Ectodermal cell (in vitro differentiated cells): ENCODE data around the gene ST6GAL2.

Experiments
- H3K27ac ChIP-seq: 2 replicates; pipeline ENCODE4 v1.7.0; 2013; ENCODE audit warnings: mild to moderate bottlenecking, low read depth, low read length; ENCODE audit not compliant: insufficient read depth, poor library complexity, severe bottlenecking
- H3K27me3 ChIP-seq: 2 replicates; pipeline ENCODE4 v1.7.0; 2013; ENCODE audit warnings: mild to moderate bottlenecking, low read length; ENCODE audit not compliant: insufficient read depth, control insufficient read depth, poor library complexity, severe bottlenecking
- H3K36me3 ChIP-seq: one replicate; pipeline ENCODE4 v1.7.0; 2013; ENCODE audit warnings: low read length; ENCODE audit not compliant: control insufficient read depth, insufficient read depth
- H3K4me1 ChIP-seq: one replicate; pipeline ENCODE4 v1.7.0; 2013; ENCODE audit warnings: low read length; ENCODE audit not compliant: control insufficient read depth, insufficient read depth
- H3K4me3 ChIP-seq: 2 replicates; pipeline ENCODE4 v1.7.0; 2013; ENCODE audit warnings: low read depth, low read length, control low read depth; ENCODE audit not compliant: insufficient read depth
- H3K9me3 ChIP-seq: 2 replicates; pipeline ENCODE4 v1.7.0; 2013; ENCODE audit warnings: mild to moderate bottlenecking, low read length, moderate library complexity; ENCODE audit not compliant: control insufficient read depth
- WGBS, 2 experiments: methylation state at CpG; one replicate each; pipeline ENCODE4 v1.1.7; 2013; ENCODE audit warnings: missing lambda C conversion rate in 2 of 2; 5-methylcytosine and 5-hydroxymethylcytosine counted together

ST6GAL2 gene

DNA sequence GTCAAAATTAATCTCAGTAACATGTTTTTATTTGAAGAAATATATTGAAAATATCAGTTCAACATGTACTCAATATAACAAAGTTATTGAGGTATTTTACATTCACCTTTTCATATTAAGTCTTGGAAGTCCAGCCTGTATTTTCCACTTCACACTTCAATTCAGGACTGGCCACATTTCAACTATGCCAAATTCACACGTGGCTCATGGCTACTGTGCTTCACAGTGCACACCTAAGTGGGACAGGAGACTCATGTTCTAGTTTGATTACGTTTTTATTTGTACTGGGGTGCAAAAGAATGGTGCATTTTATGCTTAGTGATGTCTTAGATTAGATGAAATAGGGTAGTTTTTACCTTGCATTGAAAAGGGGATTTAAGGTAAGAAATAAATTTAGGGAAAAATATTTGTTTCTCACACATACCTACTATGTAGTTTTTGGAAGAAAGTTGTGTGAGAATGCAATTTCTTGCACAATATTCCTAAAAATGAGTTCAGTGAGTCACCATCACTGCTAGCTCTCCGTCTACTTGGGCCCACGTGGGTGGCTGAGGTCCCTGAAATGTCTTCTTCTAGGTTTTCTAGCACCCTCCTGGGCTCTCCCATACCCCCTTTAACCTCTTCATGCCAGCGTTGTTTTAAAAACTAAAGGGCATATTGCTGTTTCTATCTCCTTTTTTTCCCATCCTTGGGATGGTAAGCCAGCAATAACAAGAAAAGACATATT lies 87.0 kb downstream of the ST6GAL2 start:
- WGBS, 2 experiments, result 90 to 92% methylated on average over 5 of the region's 5 CpGs
- Histone ChIP-seq H3K36me3 (no peaks in the 10 kb centered on the region), H3K4me3 (no peak overlapping the region), H3K27me3 (no peaks in the 10 kb centered on the region), H3K4me1 (peaks cover 11% of the 10 kb centered on the region), H3K27ac (no peak overlapping the region), H3K9me3 (no peaks in the 10 kb centered on the region)

DNA sequence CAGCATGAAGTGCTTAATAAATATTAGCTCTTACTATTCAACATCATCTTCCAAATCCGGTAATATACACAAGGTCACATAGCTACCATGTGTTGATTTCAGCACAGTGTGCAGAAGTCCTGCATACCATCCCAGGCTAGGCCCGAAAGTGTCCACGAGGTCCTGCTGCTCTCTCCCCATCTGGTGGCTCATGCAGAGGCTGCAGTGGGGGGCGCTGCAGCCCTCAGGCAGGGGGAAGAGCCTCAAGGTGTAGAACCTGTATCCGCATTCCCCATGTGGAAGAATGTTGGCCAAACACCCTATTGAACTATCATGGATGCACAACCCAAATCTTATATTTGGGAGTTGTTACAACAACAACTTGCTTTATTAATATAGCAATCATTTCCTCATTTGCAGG lies 88.5 kb downstream of the ST6GAL2 start:
- 91 to 96% methylated on average over 5 of the region's 5 CpGs for WGBS, 2 experiments

DNA sequence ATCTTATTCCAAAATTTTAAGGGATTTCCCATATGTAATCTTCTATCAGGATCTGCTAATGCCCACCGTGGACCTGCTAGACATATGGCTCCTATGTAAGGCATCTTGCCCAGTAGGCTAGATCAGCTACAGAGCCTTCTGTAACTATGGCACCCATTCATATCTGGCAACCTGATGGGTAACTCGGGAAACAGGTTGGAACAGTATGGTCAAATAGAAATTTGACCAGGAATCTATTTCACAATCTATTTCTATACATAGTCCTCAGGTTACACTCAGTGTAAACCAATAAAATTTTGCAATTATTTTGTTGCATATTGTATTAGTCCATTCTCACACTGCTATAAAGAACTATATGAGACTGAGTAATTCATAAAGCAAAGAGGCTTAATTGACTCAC lies 93.3 kb downstream of the ST6GAL2 start:
- H3K27ac ChIP-seq, result no peak overlapping the region
- no peaks in the 10 kb centered on the region for H3K4me1 ChIP-seq
- no peaks in the 10 kb centered on the region for H3K36me3 ChIP-seq
- H3K4me3 ChIP-seq, result no peak overlapping the region
- no peaks in the 10 kb centered on the region for H3K27me3 ChIP-seq
- H3K9me3 ChIP-seq, result no peaks in the 10 kb centered on the region
- WGBS, 2 experiments, result 92 to 96% methylated on average over 2 of the region's 2 CpGs

More for the DNA sequence above, 88.5 kb downstream of the ST6GAL2 start:
- Histone ChIP-seq H3K27ac (no peak overlapping the region), H3K36me3 (no peaks in the 10 kb centered on the region), H3K27me3 (no peaks in the 10 kb centered on the region), H3K4me1 (peaks cover 11% of the 10 kb centered on the region), H3K9me3 (no peaks in the 10 kb centered on the region), H3K4me3 (no peak overlapping the region)

DNA sequence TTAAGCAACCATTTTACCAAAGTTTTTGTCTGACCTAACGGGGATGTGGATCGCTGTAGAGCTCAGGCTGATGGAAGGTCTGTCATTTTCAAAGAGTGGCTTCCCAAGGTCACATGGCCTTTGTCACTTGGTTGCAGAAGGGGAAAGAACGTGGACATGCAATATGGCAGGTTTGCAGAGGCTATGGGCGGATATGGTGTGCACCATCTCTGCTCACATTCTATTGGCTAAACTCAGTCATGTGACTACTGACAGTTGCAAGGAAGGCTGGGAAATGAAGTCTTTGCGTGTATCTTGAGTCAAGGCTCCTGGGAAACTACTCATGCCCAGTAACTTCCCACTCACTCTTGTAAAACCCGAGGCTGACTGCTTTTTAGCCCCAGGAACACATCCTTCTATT lies 96.8 kb downstream of the ST6GAL2 start:
- Histone ChIP-seq H3K4me3 (no peak overlapping the region), H3K4me1 (peaks cover 5% of the 10 kb centered on the region), H3K36me3 (no peaks in the 10 kb centered on the region), H3K27ac (no peak overlapping the region), H3K9me3 (no peaks in the 10 kb centered on the region), H3K27me3 (no peaks in the 10 kb centered on the region)
- 90 to 95% methylated on average over 6 of the region's 6 CpGs for WGBS, 2 experiments

DNA sequence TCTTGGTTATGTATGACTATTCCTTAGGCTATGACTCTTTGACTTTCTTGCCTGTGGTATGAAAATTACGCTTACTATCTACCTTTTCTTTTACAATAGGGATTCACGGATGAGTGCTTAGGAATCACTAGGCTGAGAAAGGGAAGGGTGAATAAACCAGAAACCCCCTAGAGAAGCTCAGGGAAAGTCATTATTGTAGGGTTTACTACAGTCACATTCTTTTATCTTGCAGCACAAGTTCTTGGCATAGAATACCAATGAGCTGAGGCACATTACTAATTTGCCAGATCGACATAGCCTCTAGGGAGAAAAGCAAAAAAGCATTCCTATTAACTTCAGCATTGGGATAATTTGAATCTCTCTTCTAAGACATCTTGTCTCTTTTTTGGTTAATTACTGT lies 103.3 kb downstream of the ST6GAL2 start:
- no peak overlapping the region for H3K27ac ChIP-seq
- H3K9me3 ChIP-seq, result no peaks in the 10 kb centered on the region
- no peaks in the 10 kb centered on the region for H3K36me3 ChIP-seq
- no peak overlapping the region for H3K4me3 ChIP-seq
- no peaks in the 10 kb centered on the region for H3K27me3 ChIP-seq
- 92 to 94% methylated on average over 1 to 3 of the region's 3 CpGs for WGBS, 2 experiments
- peaks cover 11% of the 10 kb centered on the region for H3K4me1 ChIP-seq

DNA sequence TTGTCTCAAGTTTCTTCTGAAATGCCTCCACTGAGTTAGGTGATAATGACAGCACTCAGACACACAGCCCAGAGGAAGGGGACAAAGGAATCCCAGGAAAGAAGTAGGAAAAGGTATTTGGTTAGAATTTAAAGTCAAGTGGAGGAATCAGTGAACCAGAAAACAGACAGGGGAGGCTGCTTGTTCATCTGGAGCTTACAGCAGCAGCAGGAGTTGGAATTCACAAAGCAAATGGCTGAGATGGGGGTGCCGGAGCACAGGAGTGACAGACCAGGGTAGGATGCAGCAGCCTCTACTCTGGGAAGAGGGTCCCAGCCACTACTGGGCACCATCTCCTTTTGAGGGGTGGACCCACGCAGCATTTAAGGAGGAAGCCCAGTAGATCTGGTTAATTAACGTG lies 104.8 kb downstream of the ST6GAL2 start:
- H3K36me3 ChIP-seq, result no peaks in the 10 kb centered on the region
- H3K9me3 ChIP-seq, result no peaks in the 10 kb centered on the region
- H3K27ac ChIP-seq, result no peak overlapping the region
- 88 to 92% methylated on average over 3 of the region's 3 CpGs for whole genome bisulfite sequencing, 2 experiments
- H3K27me3 ChIP-seq, result no peaks in the 10 kb centered on the region
- no peak overlapping the region for H3K4me3 ChIP-seq
- peaks cover 11% of the 10 kb centered on the region for H3K4me1 ChIP-seq

DNA sequence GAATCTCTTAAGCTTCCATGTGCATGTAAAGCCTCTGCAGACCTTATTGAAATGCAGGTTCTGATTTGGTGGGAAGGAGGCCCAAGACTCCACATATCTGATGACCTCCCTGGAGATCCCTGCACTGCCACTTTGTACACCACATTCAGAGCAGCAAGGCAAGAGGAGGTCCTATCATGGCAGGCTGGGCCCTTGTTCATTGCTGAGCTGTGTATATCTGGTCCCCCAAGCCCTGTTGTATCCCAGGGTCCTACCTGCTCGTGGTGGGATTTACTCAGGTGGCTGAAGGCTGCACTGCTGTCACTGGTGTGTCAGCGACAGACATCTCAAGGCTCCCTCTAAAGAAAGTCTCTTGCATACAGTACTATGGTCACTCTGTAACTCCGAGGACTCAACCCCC lies 114.2 kb downstream of the ST6GAL2 start:
- H3K9me3 ChIP-seq, result no peaks in the 10 kb centered on the region
- H3K36me3 ChIP-seq, result no peaks in the 10 kb centered on the region
- H3K27ac ChIP-seq, result no peak overlapping the region
- H3K4me1 ChIP-seq, result no peaks in the 10 kb centered on the region
- WGBS, 2 experiments, result 79% methylated on average over 3 of the region's 3 CpGs
- no peak overlapping the region for H3K4me3 ChIP-seq
- H3K27me3 ChIP-seq, result no peaks in the 10 kb centered on the region

DNA sequence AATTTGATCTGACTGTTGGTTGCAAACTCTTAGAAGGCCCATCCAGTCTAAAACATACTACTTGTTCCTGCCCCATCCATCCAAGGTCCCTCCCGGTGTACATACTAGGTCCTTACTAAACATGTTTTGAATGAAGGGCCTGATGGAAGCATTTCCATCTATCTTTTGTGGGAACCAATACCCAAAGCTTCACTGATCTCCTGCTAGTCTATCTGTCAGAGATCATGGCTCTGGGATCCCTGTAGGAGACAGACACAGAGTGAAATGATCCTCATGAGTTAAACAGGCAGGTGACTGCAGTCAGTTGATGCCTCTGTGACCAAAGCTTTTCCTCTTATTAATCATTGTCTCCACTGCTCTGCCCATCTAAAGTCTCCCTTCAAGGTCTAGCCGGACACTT lies 115.0 kb downstream of the ST6GAL2 start:
- no peaks in the 10 kb centered on the region for H3K9me3 ChIP-seq
- 95 to 100% methylated on average over 2 of the region's 2 CpGs for WGBS, 2 experiments
- H3K36me3 ChIP-seq, result no peaks in the 10 kb centered on the region
- no peak overlapping the region for H3K4me3 ChIP-seq
- H3K4me1 ChIP-seq, result no peaks in the 10 kb centered on the region
- no peaks in the 10 kb centered on the region for H3K27me3 ChIP-seq
- H3K27ac ChIP-seq, result no peak overlapping the region

DNA sequence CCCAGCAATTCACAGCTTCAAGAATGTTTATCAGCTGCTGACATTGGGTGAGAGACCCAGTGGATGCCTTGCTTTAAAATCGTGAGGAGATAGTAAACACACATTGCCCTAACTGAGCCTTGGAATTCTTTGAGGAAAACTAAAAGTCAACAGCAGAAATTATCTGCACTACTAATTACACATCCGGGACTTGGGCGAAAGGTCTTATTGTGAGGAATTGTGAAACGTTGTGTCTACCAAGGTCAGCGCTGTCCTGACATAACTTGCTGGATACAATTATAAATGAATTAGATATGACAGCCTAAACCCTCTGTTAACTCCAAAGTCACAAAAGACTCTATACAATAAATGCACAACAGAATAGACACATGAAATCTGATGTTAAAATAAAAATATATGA lies 121.4 kb downstream of the ST6GAL2 start:
- no peaks in the 10 kb centered on the region for H3K9me3 ChIP-seq
- H3K27ac ChIP-seq, result no peak overlapping the region
- no peak overlapping the region for H3K4me3 ChIP-seq
- no peaks in the 10 kb centered on the region for H3K4me1 ChIP-seq
- WGBS, 2 experiments, result 86 to 91% methylated on average over 3 to 5 of the region's 5 CpGs
- H3K27me3 ChIP-seq, result no peaks in the 10 kb centered on the region
- no peaks in the 10 kb centered on the region for H3K36me3 ChIP-seq

DNA sequence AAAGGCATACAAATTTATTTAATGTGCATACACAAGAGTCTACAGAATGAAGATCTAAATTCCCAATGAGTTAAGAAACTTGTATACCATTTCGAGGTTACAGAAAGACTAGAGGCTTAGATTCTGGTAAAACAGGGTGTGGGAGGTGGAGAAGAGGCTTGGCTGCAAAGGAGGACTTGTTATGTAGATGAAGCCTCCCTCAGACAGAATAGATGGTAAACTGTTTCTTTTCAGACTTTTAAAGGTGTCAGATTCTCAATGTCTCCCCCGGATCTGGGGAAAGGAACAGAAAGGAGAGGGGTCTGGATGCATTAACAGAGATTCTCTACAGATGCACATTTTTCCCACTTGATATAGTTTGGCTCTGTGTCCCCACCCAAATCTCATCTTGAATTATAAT lies 126.0 kb downstream of the ST6GAL2 start:
- H3K36me3 ChIP-seq, result no peaks in the 10 kb centered on the region
- WGBS, 2 experiments, result 25 to 38% methylated on average over 2 of the region's 2 CpGs
- H3K4me1 ChIP-seq, result no peaks in the 10 kb centered on the region
- H3K4me3 ChIP-seq, result no peak overlapping the region
- H3K27me3 ChIP-seq, result no peaks in the 10 kb centered on the region
- H3K27ac ChIP-seq, result no peak overlapping the region
- no peaks in the 10 kb centered on the region for H3K9me3 ChIP-seq
